ENCODE results near the gene HADHA.
A peak's percentile ranks its signal among the peaks of the same experiment; 100 is the strongest.

The HADHA gene

DNA sequence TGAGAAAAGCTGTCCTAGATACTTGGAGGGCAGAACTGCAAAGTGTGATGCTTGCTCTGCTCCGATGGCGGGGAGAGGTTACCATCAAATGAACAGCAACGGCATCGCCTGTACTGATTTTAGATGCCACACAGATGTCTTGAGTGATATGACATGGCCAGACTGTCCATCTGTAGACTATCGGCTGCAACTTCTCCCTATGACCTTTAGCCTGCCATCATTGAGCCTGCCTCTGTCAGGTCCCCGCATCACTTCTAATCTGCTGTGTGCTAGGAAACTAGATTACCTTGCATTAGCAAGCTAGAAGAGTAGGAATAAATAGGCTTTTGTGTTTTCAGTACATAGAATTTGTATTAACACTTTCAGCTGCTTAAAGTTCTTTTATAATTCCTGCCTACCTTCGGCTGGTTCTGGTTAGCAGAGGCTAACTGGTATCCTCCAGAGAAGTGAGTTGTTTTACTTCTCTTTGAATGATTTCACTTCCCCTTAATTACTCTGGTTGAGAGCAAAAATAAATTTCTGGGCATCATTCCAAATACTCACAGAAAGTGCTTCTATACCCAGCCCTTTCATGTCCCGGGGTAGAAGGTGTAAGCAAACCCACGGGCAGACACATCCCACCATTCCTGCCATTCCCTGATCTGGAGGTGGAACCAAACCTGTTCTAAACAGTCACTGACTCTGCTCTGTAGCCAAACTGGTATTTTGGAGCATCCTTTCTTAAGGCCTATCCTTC, 47.6 kb downstream of the HADHA start:
- TF ChIP-seq CTCF (IDR thresholded peaks at IDR 0.05; ENCODE audit: borderline replicate concordance, control extremely low read depth, extremely low read depth, insufficient read depth, missing control alignments), result no peak
- DNase-seq (ENCODE audit: low spot score), result peak; percentile 53

DNA sequence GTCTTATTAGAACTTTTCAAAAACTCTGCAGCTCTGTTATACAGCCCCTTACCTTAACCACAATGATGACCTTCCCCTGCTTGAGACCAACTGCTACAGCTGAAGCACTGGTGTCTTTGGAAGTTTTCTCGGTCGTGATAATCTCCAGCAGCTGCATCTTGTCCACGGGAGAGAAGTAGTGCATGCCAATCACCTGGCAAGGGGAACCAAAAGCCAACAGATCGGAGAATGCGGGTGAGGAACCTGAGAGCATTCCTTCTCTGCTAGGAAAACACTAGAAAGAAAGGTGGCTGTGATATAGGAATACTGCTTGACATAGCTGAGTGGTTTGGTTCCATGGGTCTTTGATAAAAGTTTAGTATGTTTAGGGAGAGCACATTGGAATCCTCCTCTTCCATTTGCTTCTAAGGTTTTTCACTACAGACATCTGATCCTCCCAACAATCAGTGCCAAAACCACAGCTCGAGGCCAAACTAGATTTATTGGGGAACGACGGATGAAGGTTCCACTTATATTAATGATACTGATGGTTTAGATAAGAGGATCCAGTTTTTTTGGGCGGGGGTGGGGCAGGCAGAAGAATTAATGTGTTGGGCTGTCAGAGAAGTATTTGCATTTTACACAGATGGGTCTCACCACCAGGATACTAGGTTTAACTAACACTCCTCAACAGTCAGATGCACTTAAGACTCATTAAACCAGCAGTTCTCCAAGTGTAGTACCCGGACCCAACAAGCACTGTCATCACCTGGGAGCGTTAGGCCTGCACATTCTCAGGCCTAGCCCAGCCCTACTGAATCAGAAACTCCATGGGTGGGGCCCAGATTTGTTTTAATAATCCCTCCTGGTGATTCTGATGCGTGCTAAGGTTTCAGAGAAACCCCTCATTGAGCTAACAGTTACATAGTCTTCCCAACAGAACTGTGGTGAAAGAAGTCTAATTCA, 49.1 kb downstream of the HADHA start:
- DNase-seq (ENCODE audit: low spot score), result no peak
- TF ChIP-seq CTCF (IDR thresholded peaks at IDR 0.05; ENCODE audit: borderline replicate concordance, control extremely low read depth, extremely low read depth, insufficient read depth, missing control alignments), result no peak
- in situ Hi-C loops (cut with MboI; ENCODE audit: low sequenced_read_pairs, unreplicated experiment), result no loop called here

More for the DNA sequence above, 47.6 kb downstream of the HADHA start:
- in situ Hi-C loops (cut with MboI; ENCODE audit: low sequenced_read_pairs, unreplicated experiment), result no loop called here

GRCh38 chr2:26193578-26194231, 50.7 kb downstream of the HADHA start:
- in situ Hi-C loops (cut with MboI; ENCODE audit: low sequenced_read_pairs, unreplicated experiment), result no loop called here
- TF ChIP-seq CTCF (IDR thresholded peaks at IDR 0.05; ENCODE audit: borderline replicate concordance, control extremely low read depth, extremely low read depth, insufficient read depth, missing control alignments), result no peak
- no peak for DNase-seq (ENCODE audit: low spot score)

- no peak for TF ChIP-seq CTCF (IDR thresholded peaks at IDR 0.05; ENCODE audit: borderline replicate concordance, control extremely low read depth, extremely low read depth, insufficient read depth, missing control alignments)
- DNase-seq (ENCODE audit: low spot score), result no peak
- in situ Hi-C loops (cut with MboI; ENCODE audit: low sequenced_read_pairs, unreplicated experiment), result no loop called here
Measured at GRCh38 chr2:26191316-26192159, 52.9 kb downstream of the HADHA start.

- no peak for DNase-seq (ENCODE audit: low spot score)
- in situ Hi-C loops (cut with MboI; ENCODE audit: low sequenced_read_pairs, unreplicated experiment), result no loop called here
- no peak for TF ChIP-seq CTCF (IDR thresholded peaks at IDR 0.05; ENCODE audit: borderline replicate concordance, control extremely low read depth, extremely low read depth, insufficient read depth, missing control alignments)
Measured at GRCh38 chr2:26190369-26190768, 54.1 kb downstream of the HADHA start.
